HG02885 (cell line): ENCODE results near the gene CCND2.
A peak's percentile ranks its signal among the peaks of the same experiment; 100 is the strongest.
"Not testable (repeated sequence)": the region's sequence is repeated elsewhere in the genome, so short reads cannot be mapped to it uniquely, and the experiment has no call there.

Source experiments
- ATAC-seq: cut with Tn5 transposase; IDR thresholded peaks from one replicate; pipeline ENCODE4 v1.9.1; 2021; ENCODE audit warnings: mild to moderate bottlenecking; ENCODE audit not compliant: unreplicated experiment, poor library complexity

The CCND2 gene

GRCh38 chr12:4273652-4274395 lies at the start of gene CCND2:
TSS of gene CCND2 (plus strand) at chr12:4273762. CDS start at chr12:4274041, 279 bp downstream.
- ATAC-seq, result peak; percentile 23

GRCh38 chr12:4224206-4224889 lies 49.2 kb upstream of the CCND2 start:
- ATAC-seq, result no peak

GRCh38 chr12:4225571-4225970 lies 48.0 kb upstream of the CCND2 start:
- ATAC-seq, result no peak

DNA sequence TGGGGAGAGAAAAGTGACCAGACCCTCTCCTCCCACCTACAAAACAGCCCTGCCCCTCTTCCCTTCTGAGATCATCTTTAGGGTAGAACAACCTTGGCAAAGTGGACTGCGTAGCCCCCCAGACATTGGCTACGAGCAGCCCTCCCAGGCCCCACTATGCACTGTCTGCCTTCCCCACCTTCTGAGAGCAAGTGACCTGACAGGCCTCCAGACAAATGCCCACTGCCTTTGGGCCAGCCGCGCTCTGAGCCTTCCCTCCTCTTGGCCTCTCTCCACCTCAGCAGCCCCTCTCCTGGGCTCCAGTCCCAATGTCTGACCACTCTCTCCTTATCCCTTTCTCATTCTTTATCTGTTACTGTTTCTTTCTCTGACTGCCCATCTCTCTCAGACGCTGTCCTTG lies 46.5 kb upstream of the CCND2 start:
- ATAC-seq, result no peak

- ATAC-seq, result no peak
Observed at GRCh38 chr12:4228122-4228580, 45.4 kb upstream of the CCND2 start.

DNA sequence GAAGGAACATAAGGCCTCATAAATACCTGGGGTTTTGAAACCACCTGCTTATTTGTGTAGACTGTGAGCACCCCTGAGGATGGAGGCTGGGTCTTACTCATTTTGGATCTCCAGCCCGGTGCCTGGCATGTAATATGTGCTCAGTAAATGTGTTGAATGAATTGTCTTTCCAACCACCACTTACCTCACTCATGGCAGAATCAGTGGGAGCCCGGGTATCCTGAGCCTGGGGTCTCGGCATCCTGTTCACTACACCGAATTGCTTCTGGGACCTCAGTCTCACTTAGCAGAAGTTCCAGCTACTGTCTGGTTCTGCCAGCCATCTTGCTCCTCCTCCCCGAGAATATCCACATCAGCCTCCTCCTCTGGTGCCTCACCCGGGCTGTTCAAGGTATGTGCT lies 43.0 kb upstream of the CCND2 start:
- no peak for ATAC-seq

GRCh38 chr12:4238577-4238976 lies 35.0 kb upstream of the CCND2 start:
- ATAC-seq, result no peak

GRCh38 chr12:4239746-4240145 lies 33.8 kb upstream of the CCND2 start:
- no peak for ATAC-seq

DNA sequence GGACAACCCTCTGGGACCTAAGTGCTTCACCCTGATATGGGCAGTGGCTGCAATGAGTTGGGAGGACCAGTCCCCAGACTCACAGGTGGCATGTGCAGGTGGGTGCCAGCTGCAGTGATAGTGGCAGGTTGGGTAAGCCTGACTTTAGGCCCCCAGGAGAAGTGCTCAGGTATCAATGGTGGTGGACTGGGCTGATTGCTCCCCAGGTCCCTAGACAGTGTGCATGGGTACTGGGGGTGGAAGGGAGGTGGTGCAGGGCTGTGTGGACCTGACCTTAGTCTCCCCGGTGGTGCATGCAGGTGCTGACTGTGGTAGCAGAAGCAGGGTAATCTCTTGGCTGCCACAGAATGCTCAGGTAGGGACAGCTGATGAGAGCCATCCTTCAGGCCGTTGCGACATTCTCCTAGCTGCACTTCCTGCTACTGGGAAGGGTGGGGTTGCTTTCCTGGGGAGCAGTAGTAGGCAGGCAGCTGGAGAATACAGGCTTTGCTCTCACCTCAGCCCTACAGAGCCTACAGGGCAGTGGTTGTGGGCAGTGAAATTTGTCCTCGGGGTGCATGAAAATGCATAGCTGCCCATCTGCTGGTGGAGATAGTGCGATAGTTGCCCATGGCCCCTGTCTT lies 33.3 kb upstream of the CCND2 start:
- ATAC-seq, result no peak

DNA sequence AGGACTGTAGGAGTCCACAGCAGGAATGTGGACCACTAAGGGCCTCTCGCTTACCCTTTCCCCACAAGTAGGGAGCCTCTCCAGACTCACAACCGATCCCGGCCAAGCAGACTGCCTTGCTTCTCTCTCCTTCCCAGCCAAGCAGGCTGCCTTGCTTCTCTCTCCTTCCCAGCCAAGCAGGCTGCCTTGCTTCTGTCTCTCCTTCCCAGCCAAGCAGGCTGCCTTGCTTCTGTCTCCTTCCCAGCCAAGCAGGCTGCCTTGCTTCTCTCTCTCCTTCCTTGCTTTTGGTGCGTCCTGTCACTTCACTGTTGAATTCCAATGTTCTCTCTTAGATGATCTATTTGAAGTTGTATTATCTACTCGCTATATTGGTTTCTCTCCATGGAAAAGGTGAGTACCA lies 32.6 kb upstream of the CCND2 start:
- no peak for ATAC-seq

- no peak for ATAC-seq
Observed at GRCh38 chr12:4241592-4241991, 32.0 kb upstream of the CCND2 start.

DNA sequence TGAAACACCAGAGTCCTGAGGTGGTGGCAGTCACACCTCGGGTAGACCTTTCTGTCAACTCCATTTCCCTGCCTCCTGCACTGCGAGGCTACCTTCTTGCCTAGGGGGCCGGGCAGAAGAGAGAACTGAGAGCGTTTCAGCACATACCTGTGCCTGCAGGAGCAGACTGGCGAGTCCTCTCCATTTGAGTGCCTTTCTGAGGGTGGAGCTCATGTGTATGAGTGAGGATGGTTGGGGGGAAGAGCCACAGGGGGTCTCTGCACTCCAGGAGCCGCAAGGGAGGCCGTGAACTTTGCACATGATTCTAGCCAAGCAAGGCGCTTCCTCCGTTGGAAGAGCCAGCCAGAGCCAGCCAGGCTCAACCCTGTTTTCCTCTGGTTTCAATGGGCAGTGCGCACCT lies 31.0 kb upstream of the CCND2 start:
- ATAC-seq, result no peak

- no peak for ATAC-seq
Observed at GRCh38 chr12:4243091-4243490, 30.5 kb upstream of the CCND2 start.

DNA sequence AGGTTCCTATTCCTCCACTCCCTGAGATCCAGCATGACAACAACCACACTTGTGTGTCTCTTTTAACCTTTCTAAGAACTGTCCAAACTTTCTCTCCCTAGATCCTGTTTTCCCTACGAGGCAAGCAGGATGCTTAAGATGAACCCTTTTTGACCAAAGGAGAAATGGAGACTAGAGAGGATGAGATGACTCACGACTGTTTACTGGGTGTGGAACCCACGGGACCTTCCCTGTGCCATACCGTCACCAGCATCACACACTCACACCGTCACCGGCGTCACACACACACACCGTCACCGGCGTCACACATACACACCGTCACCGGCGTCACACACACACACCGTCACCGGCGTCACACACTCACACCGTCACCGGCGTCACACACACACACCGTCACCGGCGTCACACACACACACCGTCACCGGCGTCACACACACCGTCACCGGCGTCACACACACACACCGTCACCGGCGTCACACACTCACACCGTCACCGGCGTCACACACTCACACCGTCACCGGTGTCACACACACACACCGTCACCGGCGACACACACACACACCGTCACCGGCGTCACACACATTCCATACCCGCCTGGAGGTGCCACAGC lies 30.0 kb upstream of the CCND2 start:
- ATAC-seq, result not testable (repeated sequence)

DNA sequence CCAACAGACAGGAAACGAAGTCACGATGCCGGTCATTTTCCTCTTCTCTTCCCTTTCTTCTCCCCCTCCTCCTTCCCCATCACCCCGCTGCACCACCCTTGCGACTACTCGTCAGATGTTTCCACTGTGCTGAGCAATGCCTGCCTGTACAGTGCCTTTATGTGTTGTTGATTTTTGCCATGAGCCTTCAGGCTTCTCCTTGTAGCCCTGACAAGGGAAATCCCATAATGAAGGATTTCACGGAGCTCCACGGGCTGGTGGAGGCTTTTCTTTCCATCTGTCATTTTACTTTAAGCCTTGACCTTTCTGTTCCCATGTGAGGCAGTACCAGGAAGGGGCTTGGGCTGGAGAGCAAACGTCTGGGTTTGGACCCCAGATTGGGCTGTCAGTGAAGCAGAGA lies 28.7 kb upstream of the CCND2 start:
- ATAC-seq, result no peak

DNA sequence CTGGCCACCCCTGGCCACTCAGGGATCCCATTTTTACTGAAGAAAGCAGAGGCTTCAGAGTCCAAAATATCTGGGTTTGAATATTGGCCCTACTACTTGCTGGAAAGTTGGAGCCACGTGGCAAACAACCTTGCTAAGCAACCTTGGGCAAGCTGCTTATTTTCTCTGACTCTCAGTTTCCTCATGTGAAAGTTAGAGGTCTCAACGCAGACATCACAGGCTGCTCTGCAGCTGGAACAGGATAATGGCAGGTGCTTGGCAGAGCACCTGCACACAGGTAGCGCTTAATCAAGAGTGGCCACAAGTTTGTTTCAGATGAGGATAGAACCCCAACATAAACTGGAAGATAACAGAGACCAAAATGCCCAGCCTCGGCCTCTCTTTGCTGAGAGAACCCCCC lies 28.1 kb upstream of the CCND2 start:
- no peak for ATAC-seq

DNA sequence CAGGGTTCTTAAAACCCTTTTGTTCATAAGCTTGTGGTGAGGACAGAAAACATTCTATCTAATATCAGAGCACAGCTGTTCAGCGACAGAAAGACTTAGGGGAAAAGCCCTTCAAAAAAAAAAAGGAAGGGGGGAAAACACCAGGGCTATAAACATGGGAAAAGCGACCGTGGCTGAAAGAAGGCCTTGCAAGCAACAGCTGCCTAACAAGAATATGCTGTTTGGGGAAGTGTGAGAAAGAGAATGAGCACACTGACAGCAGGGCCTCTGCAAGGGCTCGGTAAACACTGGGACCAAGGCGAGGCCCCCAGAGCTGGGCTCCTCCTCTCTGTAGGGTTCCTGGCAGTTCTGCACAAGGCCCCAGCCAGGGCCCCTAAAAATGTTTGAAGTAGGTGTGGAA lies 27.4 kb upstream of the CCND2 start:
- ATAC-seq, result no peak

- no peak for ATAC-seq
Observed at GRCh38 chr12:4250691-4251090, 22.9 kb upstream of the CCND2 start.

DNA sequence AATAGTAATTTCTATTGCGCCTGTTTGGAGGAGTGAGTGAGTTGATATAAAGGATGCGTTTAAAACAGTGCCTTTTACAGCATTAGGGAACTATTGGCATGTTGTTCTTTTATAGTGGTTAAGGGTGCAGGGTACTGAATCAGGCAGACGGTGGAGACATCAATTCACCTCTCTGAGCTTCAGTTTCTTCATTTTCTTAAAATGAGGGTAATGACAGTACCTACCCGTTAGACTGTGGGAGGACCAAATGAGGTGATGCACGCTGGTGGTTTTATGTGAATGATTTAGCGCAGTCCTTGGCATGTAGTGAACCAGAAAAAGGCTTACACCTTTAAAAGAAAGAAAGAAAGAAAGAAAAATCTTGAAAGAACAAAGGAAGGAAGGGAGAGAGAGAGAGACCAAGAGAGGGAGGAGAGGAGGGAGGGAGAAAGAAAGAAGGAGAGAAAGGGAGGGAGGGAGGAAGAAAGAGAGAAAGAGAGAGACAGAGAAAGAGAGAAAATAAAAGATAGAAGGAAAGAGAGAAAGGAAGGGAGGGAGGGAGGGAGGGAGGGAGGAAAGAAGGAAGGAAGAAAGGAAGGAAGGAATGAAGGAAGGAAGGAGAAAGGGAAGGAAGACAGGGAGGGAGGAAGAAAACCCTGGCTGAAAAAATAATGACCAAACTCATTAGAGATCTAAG lies 22.2 kb upstream of the CCND2 start:
- ATAC-seq, result no peak

GRCh38 chr12:4251967-4252366 lies 21.6 kb upstream of the CCND2 start:
- ATAC-seq, result no peak

DNA sequence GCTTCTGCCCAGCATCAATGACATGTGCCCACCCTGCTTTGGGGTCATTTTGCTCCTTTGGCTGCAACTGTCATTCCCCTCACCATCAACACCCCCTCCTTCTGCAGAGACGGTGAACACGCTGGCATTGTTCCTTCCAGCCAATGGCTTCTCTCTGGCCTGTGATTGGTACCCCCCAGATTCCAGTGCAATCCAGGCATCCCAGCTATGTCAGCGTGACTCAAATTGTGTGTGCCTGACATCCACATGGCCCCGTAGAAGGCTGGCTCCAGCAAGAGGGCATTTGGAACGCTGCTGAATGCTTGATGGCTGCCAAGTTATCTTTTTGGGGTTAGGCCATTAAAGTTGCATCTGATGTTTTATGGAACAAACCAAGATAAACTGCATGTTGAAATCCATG lies 21.0 kb upstream of the CCND2 start:
- ATAC-seq, result no peak
